ENCODE results near the gene LIFR.

DNA sequence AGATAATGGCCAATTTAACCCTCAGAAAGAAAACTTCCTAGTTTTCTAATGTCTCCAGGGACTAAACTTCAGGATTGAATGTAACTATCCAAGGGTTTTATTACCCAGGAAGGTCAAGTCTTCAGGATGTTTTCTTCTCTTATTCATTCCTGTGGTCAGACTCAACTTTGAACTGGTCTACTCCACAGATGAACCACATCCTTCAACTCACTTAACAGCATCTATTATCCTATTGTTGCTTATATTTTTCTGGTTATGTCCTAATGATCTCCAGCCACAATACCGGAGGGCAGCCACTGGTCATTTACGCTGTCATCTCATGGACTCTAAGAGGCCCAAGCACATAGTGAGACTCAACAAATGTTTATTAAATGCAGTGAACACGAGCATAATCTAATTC lies 47.2 kb upstream of the LIFR start:
- TF ChIP-seq, protein P1, sequence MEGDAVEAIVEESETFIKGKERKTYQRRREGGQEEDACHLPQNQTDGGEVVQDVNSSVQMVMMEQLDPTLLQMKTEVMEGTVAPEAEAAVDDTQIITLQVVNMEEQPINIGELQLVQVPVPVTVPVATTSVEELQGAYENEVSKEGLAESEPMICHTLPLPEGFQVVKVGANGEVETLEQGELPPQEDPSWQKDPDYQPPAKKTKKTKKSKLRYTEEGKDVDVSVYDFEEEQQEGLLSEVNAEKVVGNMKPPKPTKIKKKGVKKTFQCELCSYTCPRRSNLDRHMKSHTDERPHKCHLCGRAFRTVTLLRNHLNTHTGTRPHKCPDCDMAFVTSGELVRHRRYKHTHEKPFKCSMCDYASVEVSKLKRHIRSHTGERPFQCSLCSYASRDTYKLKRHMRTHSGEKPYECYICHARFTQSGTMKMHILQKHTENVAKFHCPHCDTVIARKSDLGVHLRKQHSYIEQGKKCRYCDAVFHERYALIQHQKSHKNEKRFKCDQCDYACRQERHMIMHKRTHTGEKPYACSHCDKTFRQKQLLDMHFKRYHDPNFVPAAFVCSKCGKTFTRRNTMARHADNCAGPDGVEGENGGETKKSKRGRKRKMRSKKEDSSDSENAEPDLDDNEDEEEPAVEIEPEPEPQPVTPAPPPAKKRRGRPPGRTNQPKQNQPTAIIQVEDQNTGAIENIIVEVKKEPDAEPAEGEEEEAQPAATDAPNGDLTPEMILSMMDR (IDR thresholded peaks at IDR 0.05): no peak
- TF ChIP-seq POLR2A (IDR thresholded peaks at IDR 0.05): no peak
